Body of pancreas (tissue), 4 donors: ENCODE data around the gene CMTM7.

Source experiments
- POLR2A ChIP-seq, 3 donors: fragments of 450-650 bp; IDR thresholded peaks; one replicate each; pipeline ENCODE4 v1.6.1; 2016; ENCODE audit warnings: antibody characterized with exemption in 3 of 3, mild to moderate bottlenecking in 2 of 3
- TF ChIP-seq, protein P1 (sequence below), 7 experiments: fragments of 450-650 bp in 4 of 7; fragments of 200-600 bp in 3 of 7; sonication (generic) in 3 of 7; IDR thresholded peaks; one replicate each; pipeline ENCODE4 v1.5.1; 2016 to 2019; ENCODE audit warnings: antibody characterized with exemption in 7 of 7

- TF ChIP-seq, protein P1, sequence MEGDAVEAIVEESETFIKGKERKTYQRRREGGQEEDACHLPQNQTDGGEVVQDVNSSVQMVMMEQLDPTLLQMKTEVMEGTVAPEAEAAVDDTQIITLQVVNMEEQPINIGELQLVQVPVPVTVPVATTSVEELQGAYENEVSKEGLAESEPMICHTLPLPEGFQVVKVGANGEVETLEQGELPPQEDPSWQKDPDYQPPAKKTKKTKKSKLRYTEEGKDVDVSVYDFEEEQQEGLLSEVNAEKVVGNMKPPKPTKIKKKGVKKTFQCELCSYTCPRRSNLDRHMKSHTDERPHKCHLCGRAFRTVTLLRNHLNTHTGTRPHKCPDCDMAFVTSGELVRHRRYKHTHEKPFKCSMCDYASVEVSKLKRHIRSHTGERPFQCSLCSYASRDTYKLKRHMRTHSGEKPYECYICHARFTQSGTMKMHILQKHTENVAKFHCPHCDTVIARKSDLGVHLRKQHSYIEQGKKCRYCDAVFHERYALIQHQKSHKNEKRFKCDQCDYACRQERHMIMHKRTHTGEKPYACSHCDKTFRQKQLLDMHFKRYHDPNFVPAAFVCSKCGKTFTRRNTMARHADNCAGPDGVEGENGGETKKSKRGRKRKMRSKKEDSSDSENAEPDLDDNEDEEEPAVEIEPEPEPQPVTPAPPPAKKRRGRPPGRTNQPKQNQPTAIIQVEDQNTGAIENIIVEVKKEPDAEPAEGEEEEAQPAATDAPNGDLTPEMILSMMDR (IDR thresholded peaks at IDR 0.05), result no peak
- TF ChIP-seq POLR2A (IDR thresholded peaks at IDR 0.05), result no peak
Observed at GRCh38 chr3:32421185-32421584, 29.5 kb downstream of the CMTM7 start.
